HUDEP-2 (cell line): ENCODE data around the gene MPRIP.

ENCODE experiments used
- DNase-seq, 76 experiments: peaks; one replicate each; lab custom pipeline; 2025; ENCODE audit not compliant: unreplicated experiment in 76 of 76; lab: John Stamatoyannopoulos, UW

Gene MPRIP

DNA sequence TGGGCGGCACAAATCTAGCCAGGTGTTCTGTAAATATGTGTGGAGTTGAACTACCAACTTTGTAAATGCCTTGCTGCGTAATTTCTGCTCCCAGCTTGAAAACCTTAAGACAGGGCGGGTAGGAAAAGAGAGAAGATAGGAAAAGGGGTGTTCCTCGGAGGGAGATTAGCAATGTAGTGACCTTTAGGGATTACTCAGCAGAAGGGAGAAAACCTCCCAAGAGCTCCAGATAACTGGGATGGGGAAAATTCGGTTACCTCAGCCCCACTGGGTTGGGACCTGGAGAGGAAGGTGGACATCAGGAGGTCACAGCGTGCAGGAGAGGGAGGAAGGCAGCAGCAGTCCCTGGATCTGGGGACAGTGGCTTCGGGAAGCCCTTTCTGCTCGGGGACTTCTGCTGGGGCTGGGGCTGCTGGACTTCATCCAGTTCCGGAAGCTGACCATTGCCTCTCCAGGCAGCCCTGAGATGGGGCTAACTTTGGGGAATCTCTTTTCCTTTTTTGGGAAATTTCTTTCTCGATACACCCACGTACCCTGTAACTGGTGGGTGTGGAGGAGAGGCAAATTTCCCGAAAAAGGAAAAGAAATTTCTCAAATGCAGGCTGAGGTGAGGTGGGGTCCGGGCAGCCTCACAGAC lies 39.2 kb downstream of the MPRIP start:
- DNase-seq: no peak

DNA sequence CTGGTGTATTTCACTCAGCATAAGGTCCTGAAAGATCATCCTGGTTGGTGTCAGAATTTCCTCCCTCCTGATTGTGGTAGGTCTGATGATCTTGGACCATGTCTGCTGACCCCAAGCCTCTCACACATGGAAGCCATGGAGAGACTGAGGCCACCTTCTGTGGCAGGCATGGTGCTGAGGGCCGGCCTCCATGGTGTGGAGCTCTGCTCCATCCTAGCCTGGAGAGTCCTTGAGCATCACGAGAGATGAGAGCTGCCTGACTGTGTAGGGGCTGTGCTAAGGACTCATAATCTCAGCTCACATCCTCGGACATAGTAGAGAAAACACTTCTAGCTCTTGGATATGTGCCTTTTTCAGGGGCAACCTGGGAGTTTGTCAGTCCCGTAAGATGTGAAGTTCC lies 40.6 kb downstream of the MPRIP start:
- no peak for DNase-seq

DNA sequence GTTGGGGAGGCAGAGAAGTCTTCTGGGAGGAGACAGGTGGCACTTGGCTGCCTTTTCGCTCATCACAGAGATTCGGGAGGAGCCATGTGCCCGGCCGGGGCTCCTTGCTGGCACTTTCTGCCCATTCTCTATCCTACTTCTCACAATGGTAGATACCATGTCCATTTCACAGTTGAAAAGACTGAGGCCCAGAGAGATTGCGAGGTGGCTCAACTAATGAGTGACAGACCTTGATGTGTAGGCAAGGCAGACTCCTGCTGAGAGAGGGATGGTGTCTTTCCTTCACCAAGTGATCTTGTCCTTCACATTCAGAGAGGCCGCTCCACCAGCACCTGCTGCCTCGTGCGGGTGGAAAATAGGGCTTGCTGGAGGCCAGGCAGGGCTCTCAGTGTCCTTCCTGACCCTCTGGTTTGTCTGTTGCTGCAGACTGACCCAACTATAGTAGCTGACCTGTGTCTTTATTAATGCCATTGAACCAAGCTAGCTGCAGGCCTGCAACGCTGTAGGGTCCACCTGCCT lies 42.1 kb downstream of the MPRIP start:
- DNase-seq: no peak

GRCh38 chr17:17084941-17085340 lies 42.7 kb downstream of the MPRIP start:
- DNase-seq: no peak

GRCh38 chr17:17086585-17086984 lies 44.3 kb downstream of the MPRIP start:
- no peak for DNase-seq

GRCh38 chr17:17087424-17088015 lies 45.3 kb downstream of the MPRIP start:
- DNase-seq: peak in 1 of 76 experiments; percentile 43

- peak in 74 of 76 experiments; percentile 30 to 93 (median 83) for DNase-seq
Measured at GRCh38 chr17:17088086-17088485, 45.8 kb downstream of the MPRIP start.

DNA sequence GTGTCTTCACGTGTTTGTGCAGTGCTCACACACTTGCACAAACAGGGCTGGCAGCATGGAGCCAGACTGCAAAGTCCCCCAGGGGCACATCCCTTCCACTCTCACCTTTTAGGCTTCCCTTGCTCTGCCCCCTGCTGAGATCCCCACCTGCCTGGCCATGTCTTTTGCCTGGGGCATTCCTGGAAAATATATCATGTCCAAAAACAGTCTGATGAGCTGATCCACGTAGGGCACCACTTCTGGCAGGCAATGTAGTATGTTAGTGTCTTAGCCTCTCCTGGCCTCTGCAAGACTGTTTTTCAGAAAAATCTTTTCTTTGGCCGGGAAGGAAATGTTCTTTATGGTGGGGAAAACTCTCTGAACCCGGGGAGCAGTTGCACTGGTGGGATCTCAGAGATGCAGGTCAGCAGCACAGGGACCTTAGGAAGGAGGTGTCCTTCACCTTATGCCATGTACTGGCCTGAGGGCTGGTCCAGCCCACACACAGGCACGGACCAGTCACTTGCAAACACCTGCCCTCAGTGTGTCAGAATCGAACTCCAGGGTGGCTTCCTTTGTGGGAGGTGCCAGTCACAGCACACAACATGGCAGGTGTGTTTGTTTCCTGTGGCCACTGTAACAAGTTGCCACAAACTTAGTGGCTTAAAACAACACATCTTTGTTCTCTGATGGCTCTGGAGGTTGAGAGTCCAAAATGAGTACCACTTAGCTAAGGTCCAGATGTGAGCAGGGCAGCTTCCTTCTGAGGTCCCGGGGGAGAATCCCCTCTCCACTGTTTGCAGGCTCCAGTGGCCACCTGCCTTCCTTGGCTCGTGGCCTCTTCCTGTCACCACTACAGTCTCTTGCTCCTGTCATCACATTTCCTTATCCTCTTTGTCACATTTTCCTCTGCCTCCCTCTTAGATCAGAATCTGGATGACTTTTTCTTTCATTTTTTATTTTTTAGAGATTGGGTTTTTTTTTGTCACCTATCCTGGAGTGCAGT lies 46.6 kb downstream of the MPRIP start:
- DNase-seq: peak in 20 of 76 experiments; percentile 10 to 75 (median 44)

- DNase-seq: no peak
Measured at GRCh38 chr17:17089796-17090641, 47.8 kb downstream of the MPRIP start.

DNA sequence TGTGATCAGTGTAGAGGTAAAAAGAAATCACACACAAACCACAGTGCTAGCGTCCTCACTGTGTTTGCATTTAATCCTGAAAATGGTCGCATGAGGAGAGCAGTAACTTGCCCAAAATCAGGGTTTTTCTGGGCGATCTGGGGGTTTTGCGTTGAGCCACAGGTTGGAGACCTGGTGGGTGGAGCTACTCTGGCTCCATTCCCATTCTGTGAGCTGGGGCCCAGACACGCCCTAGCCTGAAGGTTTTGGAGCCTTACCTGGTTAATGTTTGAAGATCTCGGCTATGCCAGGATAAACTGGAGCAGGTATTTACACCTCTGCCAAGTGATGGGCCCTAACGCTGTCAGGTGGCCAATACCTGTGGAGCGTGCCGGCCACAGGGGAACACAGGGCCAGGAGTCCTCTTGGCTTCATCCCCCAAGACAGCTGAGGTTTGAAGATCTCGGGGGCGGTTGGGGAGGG lies 48.4 kb downstream of the MPRIP start:
- no peak for DNase-seq

- DNase-seq: no peak
Measured at GRCh38 chr17:17091276-17091675, 49.0 kb downstream of the MPRIP start.

DNA sequence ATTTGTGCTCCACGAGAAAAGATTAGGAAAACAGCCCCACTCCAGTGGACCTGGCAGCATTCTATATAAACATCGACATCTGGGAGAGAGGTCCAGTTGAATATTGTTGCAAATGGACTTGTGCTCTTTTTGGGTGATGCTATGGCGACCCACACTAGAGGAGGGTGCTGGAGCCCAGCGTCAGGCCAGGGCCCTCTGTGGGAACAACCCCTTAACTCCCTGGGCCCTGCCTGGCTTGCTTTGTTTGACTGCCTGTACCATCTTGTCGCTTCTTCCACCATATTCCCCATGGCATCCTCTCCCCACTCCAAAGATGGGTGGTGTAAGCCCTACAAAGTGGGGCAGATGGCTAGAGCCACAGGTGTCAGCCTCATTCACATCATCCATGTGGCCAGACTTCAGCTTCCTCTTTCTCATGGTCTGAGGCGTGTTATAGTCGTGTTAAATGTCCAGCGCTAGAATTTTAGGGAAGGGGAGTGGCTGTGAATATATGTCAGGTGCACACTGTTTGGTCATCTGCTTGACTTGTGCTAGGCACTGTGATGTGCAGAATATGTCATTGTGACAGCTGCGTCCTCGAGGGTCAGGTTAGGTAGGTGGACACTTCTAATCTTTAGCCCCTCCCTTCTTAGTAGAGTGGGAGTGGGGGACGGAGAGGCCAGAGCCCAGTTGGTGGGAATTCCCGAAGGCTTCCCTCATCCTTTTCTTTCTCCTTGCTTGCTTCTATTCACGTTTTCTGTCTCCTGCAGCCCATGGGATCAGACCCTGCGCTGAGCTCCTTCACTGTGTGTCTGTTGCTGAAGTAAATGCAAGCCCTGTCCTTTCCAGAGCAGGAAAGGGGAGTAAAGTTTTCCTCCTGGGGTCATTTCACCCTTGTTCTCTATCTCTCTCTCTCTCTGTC lies 49.8 kb downstream of the MPRIP start:
- no peak for DNase-seq

DNA sequence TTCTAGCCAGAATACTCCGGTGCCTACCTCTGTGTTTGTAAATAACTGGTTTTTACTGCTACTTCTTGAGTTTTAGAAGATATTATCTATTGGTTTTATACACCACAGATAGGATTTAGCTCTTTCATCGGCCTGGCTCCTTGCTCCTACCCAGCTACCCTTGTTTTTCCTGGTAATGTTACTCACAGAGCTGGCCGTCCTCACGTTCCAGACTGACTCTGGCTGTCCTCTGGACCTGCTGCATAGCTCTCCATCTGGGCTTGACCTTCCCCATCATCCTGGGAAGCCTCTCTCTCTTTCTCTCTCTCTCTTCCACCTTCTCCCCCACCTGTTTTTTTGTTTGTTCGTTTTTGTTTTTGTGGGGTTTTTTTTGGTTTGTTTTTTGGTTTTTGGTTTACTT lies 51.5 kb downstream of the MPRIP start:
- no peak for DNase-seq

DNA sequence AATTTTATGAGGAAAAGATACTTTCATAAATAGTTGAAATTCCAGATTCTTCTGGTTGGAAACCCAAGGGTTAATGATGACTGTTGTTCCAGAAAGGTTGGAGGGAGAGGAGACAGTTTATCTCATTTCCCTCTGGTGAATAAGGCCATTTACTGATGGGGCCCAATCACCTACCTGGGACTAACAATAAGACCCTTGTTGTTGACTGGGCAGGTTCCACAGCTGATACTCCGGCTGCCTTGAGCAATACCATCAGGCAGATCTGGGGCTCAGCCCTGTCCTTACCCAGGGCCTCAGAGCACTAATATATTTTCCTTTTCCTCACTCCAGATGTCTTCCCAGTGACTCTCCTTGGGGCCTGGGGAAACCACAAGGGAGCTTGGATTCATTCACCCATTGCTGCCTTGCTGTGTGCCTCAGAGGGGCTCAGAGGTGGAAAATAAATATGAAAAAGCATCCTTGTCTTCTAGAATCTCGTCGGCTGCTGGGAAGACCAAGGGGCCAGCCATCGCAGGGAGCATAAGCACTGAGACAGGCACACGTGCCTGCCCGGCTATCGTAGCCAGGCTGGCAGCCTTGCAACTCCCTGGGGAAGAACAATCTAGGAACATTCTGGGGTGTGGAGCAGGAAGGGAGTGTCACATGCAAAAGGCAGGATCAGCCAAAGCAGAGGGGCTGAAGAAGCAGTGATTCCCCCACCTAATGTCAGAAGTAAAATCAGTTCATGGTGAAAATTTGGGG lies 54.4 kb downstream of the MPRIP start:
- DNase-seq: no peak

DNA sequence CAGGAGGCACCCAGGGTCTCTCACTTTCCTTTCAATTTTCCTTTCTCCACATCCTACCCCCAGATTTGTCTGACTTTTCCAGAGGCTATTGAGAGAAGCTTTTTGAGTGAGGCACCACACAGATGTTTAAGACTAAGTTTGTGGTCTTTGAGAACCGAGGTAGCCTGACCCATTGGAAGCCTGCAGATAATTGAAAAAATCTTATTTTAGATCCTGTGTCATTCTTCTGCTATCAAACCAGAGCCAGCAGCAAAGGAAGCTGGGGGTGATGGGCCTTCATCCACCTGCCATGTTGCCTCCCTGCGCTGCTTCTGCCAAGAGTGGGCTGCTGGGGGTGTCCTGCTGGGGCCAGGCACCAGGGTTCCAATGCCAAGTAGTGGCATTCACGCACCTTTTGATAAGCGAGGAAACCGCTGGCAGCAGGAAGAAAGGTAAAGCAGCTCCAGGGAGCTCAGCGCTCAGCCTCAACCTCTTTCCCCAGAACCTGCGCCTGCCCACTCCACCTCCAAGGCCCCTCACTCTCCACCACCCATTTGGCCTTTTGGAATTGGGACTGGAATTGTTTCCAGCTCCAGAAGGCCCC lies 55.6 kb downstream of the MPRIP start:
- DNase-seq: no peak

GRCh38 chr17:17098551-17099179 lies 56.4 kb downstream of the MPRIP start:
- peak in 11 of 76 experiments; percentile 5 to 26 (median 17) for DNase-seq

GRCh38 chr17:17102176-17102575 lies 59.9 kb downstream of the MPRIP start:
- DNase-seq: no peak

- no peak for DNase-seq
Measured at GRCh38 chr17:17103160-17103559, 60.9 kb downstream of the MPRIP start.
